B cell (primary cell): ENCODE data around the gene NLGN4Y. TPM values are rescaled to one million over a fixed set of nuclear protein-coding genes. Genes with fewer than 3 reads are reported as not detected.

Experiments used
- ATAC-seq: fragments of 200-7000 bp; cut with Tn5 transposase; one replicate; pipeline ENCODE4 v1.10.0; 2021; ENCODE audit warnings: low read depth, mild to moderate bottlenecking, moderate number of reproducible peaks, moderate library complexity
- CTCF ChIA-PET: fragments of 350-600 bp; sonication (Branson Sonifier 250); formaldehyde crosslinking; loops from one replicate; lab custom pipeline; 2021; ENCODE audit warnings: antibody characterized with exemption, inconsistent platforms; lab: Charles Lee
- POLR2A ChIA-PET: fragments of 350-600 bp; sonication (Branson Sonifier 250); formaldehyde crosslinking; loops from one replicate; lab custom pipeline; 2021; ENCODE audit warnings: antibody characterized with exemption; lab: Charles Lee
- DNase-seq: peaks from one replicate; pipeline ENCODE4 v3.0.0; 2013
- H2AFZ ChIP-seq: 2 replicates; pipeline ENCODE4 v1.6.1; 2012; ENCODE audit warnings: mild to moderate bottlenecking, low read depth, low read length; ENCODE audit not compliant: insufficient read depth, poor library complexity, severe bottlenecking
- H3K27ac ChIP-seq, 2 donors: 1 replicate in 1 of 2; 2 replicates in 1 of 2; pipeline ENCODE4 v1.5.1; 2012 to 2013; ENCODE audit warnings: low read length in 2 of 2, mild to moderate bottlenecking in 2 of 2, moderate library complexity in 1 of 2
- H3K27me3 ChIP-seq, 4 experiments: fragments of 200-600 bp in 1 of 4; sonication (generic) in 1 of 4; replicated peaks in 1 of 4; 1 replicate in 2 of 4; 2 replicates in 2 of 4; pipeline versions ENCODE4 v1.6.1 to v1.7.0; 2013 to 2016; ENCODE audit warnings: low read length in 3 of 4, mild to moderate bottlenecking in 2 of 4, mixed read lengths in 1 of 4, moderate library complexity in 1 of 4; ENCODE audit not compliant: insufficient read depth in 4 of 4, control insufficient read depth in 3 of 4; ENCODE audit errors: control extremely low read depth in 1 of 4
- H3K36me3 ChIP-seq, 2 experiments: replicated peaks in 1 of 2; 1 replicate in 1 of 2; 2 replicates in 1 of 2; pipeline versions ENCODE4 v1.6.1 to v1.7.1; 2013; ENCODE audit warnings: low read length in 1 of 2; ENCODE audit not compliant: insufficient read depth in 2 of 2, control insufficient read depth in 1 of 2; ENCODE audit errors: control extremely low read depth in 1 of 2, extremely low read depth in 1 of 2
- H3K4me1 ChIP-seq, 2 donors: fragments of 200-600 bp in 1 of 2; sonication (generic) in 1 of 2; 1 replicate in 1 of 2; 2 replicates in 1 of 2; pipeline versions ENCODE4 v1.5.1 to v1.6.1; 2013 to 2017; ENCODE audit warnings: low read length in 2 of 2; ENCODE audit not compliant: control insufficient read depth in 2 of 2, insufficient read depth in 2 of 2
- H3K4me2 ChIP-seq: replicated peaks from 2 replicates; pipeline ENCODE3; 2012; ENCODE audit warnings: mild to moderate bottlenecking, low read depth, low read length; ENCODE audit not compliant: poor library complexity, severe bottlenecking
- H3K4me3 ChIP-seq, 5 experiments: fragments of 200-600 bp in 1 of 5; sonication (generic) in 1 of 5; 1 replicate in 3 of 5; 2 replicates in 2 of 5; pipeline versions ENCODE4 v1.5.1 to v1.7.0; 2011 to 2016; ENCODE audit warnings: low read length in 4 of 5, mild to moderate bottlenecking in 4 of 5, low read depth in 2 of 5, control low read depth in 1 of 5, moderate library complexity in 1 of 5; ENCODE audit not compliant: insufficient read depth in 1 of 5; ENCODE audit errors: control extremely low read depth in 1 of 5, extremely low read depth in 1 of 5
- H3K79me2 ChIP-seq: fragments of 200-600 bp; sonication (generic); one replicate; pipeline ENCODE4 v1.6.0; 2016; ENCODE audit warnings: low read length; ENCODE audit not compliant: control insufficient read depth, insufficient read depth
- H3K9ac ChIP-seq: fragments of 200-600 bp; sonication (generic); 2 replicates; pipeline ENCODE4 v1.6.1; 2017; ENCODE audit warnings: mild to moderate bottlenecking, low read length, moderate library complexity
- H3K9me3 ChIP-seq, 3 donors: one replicate each; pipeline versions ENCODE4 v1.6.1 to v1.7.1; 2013; ENCODE audit warnings: low read length in 2 of 3; ENCODE audit not compliant: control insufficient read depth in 2 of 3, insufficient read depth in 1 of 3; ENCODE audit errors: control extremely low read depth in 1 of 3
- H4K20me1 ChIP-seq: 2 replicates; pipeline ENCODE4 v1.6.0; 2012; ENCODE audit warnings: mild to moderate bottlenecking, low read length; ENCODE audit not compliant: insufficient read depth, control insufficient read depth, poor library complexity, severe bottlenecking
- H3K27ac Mint-ChIP-seq: one replicate; pipeline ENCODE4 v1.8.0; 2021; ENCODE audit warnings: mixed read lengths
- H3K27me3 Mint-ChIP-seq: one replicate; pipeline ENCODE4 v1.8.0; 2021; ENCODE audit warnings: mixed read lengths
- H3K4me1 Mint-ChIP-seq: one replicate; pipeline ENCODE4 v1.8.0; 2021; ENCODE audit warnings: mixed read lengths
- H3K4me3 Mint-ChIP-seq: one replicate; pipeline ENCODE4 v1.8.0; 2021; ENCODE audit warnings: mixed read lengths
- H3K9me3 Mint-ChIP-seq: one replicate; pipeline ENCODE4 v1.8.0; 2022; ENCODE audit warnings: mixed read lengths; ENCODE audit not compliant: insufficient read depth
- EZH2 ChIP-seq: IDR thresholded peaks from 2 replicates; pipeline ENCODE4 v1.6.1; 2012; ENCODE audit warnings: borderline replicate concordance, low read depth, mild to moderate bottlenecking, moderate library complexity, low read length; ENCODE audit not compliant: insufficient read depth, poor library complexity, severe bottlenecking
- WGBS: methylation state at CpG from one replicate; pipeline ENCODE4 v1.1.5; 2013; ENCODE audit warnings: missing lambda C conversion rate; ENCODE audit not compliant: insufficient coverage; 5-methylcytosine and 5-hydroxymethylcytosine counted together
- intact Hi-C: fragments of 100-400 bp; cut with micrococcal nuclease; formaldehyde crosslinking; loops from one replicate; pipeline ENCODE4 v1.10.0; 2022
- polyA plus RNA-seq: library from polyadenylated mRNA; depleted of rRNA; stranded (reverse); fragments of >200 nt; gene quantifications from 2 replicates; pipeline ENCODE4 v1.2.3, GENCODE V29; 2012
- total RNA-seq, 2 donors: library from RNA; stranded (reverse); fragments of 120-200 nt in 1 of 2; gene quantifications; 1 replicate in 1 of 2; 2 replicates in 1 of 2; pipeline versions ENCODE4 v1.2.3 to v1.2.4, GENCODE V29; 2013 to 2022
- TF ChIP-seq, protein P1 (sequence below): fragments of 200-600 bp; IDR thresholded peaks from one replicate; pipeline ENCODE4 v1.8.0; 2022; ENCODE audit warnings: antibody characterized with exemption, mild to moderate bottlenecking

Gene NLGN4Y
- total and polyA plus RNA-seq, 2 donors (not counting 1 experiment from before 2014, with no cell fraction given): 1.9 TPM; not detected in 1

DNA sequence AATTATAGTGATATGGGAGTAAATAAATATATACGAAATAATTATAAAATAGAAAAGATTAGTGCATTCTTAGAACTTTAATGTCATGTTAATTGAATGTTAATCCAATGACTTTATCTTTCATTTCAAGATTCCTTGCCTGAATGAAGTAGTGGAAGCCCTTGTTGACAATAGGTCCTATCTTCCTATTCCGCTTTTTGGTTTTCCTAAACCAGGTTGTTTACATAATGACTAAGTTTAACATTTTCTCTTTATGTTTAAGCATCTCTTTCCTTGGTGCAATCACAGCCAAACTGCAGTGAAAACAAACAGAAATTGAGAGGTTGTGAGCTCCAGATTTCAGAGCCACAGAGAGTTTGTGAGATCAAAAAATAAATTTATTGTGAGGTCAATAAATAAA is 109.4 kb downstream of the NLGN4Y start:
- H3K27ac ChIP-seq: no peak overlapping the region
- H3K9me3 ChIP-seq: no peaks in the 10 kb centered on the region
- no peak overlapping the region for H3K4me3 Mint-ChIP-seq
- no peak for ATAC-seq
- DNase-seq: no peak
- TF ChIP-seq EZH2: no peak
- TF ChIP-seq, protein P1, sequence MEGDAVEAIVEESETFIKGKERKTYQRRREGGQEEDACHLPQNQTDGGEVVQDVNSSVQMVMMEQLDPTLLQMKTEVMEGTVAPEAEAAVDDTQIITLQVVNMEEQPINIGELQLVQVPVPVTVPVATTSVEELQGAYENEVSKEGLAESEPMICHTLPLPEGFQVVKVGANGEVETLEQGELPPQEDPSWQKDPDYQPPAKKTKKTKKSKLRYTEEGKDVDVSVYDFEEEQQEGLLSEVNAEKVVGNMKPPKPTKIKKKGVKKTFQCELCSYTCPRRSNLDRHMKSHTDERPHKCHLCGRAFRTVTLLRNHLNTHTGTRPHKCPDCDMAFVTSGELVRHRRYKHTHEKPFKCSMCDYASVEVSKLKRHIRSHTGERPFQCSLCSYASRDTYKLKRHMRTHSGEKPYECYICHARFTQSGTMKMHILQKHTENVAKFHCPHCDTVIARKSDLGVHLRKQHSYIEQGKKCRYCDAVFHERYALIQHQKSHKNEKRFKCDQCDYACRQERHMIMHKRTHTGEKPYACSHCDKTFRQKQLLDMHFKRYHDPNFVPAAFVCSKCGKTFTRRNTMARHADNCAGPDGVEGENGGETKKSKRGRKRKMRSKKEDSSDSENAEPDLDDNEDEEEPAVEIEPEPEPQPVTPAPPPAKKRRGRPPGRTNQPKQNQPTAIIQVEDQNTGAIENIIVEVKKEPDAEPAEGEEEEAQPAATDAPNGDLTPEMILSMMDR: no peak
- no peaks in the 10 kb centered on the region for H3K9me3 Mint-ChIP-seq
- H3K4me3 ChIP-seq: no peak overlapping the region
- H3K4me1 ChIP-seq: no peaks in the 10 kb centered on the region
- intact Hi-C loops: no loop called here
- ChIA-PET CTCF (no interaction called here), POLR2A (no interaction called here)
- H2AFZ ChIP-seq: no peak overlapping the region
- H3K36me3 ChIP-seq: no peaks in the 10 kb centered on the region
- no peak overlapping the region for H3K4me2 ChIP-seq
- no peaks in the 10 kb centered on the region for H3K79me2 ChIP-seq
- H3K27ac Mint-ChIP-seq: no peak overlapping the region
- WGBS: no CpG with 5 or more reads among the region's 2 CpGs
- H3K27me3 ChIP-seq: no peaks in the 10 kb centered on the region
- H4K20me1 ChIP-seq: no peaks in the 10 kb centered on the region
- no peak overlapping the region for H3K9ac ChIP-seq
- H3K4me1 Mint-ChIP-seq: no peaks in the 10 kb centered on the region
- H3K27me3 Mint-ChIP-seq: no peaks in the 10 kb centered on the region

DNA sequence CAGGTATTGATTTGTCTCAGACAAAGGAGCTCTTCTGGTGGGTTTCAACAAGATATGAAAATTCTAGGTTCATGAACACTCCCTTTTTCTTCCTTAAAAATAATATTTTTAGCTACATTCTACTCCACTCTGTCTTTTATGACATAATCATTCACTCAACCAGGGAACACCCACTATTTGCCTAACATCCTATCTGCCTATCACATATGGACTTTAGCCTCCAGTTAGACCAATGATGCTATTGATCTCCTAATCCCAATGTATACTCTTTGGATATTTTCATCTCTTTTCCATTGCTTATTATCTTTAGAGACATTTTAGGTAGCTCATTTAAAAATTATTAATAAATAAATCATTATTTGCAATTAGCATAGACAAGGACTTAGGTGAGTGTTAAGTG is 110.6 kb downstream of the NLGN4Y start:
- no peaks in the 10 kb centered on the region for H4K20me1 ChIP-seq
- no peaks in the 10 kb centered on the region for H3K27me3 ChIP-seq
- DNase-seq (no peak), ATAC-seq (no peak)
- Mint-ChIP-seq H3K27ac (no peak overlapping the region), H3K9me3 (no peaks in the 10 kb centered on the region), H3K4me1 (no peaks in the 10 kb centered on the region), H3K27me3 (no peaks in the 10 kb centered on the region), H3K4me3 (no peak overlapping the region)
- H3K4me1 ChIP-seq: no peaks in the 10 kb centered on the region
- no peaks in the 10 kb centered on the region for H3K9me3 ChIP-seq
- no peak for TF ChIP-seq EZH2
- TF ChIP-seq, protein P1: no peak
- no peaks in the 10 kb centered on the region for H3K36me3 ChIP-seq
- H3K79me2 ChIP-seq: no peaks in the 10 kb centered on the region
- no peak overlapping the region for H2AFZ ChIP-seq
- no peak overlapping the region for H3K27ac ChIP-seq
- intact Hi-C loops: no loop called here
- H3K4me3 ChIP-seq: no peak overlapping the region
- POLR2A ChIA-PET: no interaction called here
- H3K9ac ChIP-seq: no peak overlapping the region
- no peak overlapping the region for H3K4me2 ChIP-seq
- CTCF ChIA-PET: no interaction called here
